Panc1 (cell line): ENCODE results near the gene MAGEA11. TPM values are rescaled to one million over a fixed set of nuclear protein-coding genes. Genes with fewer than 3 reads are reported as not detected.

Experiments
- ATAC-seq: fragments of 200-7000 bp; cut with Tn5 transposase; 2 replicates; pipeline ENCODE4 v1.9.1; 2020; ENCODE audit warnings: mild to moderate bottlenecking, moderate library complexity
- BruUV-seq: library from RNA; stranded (reverse); fragments of 400-500 nt; replicated peaks from 2 replicates; lab custom pipeline; 2021; lab: Mats Ljungman, UMichigan
- CTCF ChIA-PET: fragments of 300-600 bp; sonication (Branson Sonifier 250); formaldehyde crosslinking; loops from one replicate; lab custom pipeline; 2022; ENCODE audit warnings: antibody characterized with exemption; lab: Charles Lee
- POLR2A ChIA-PET: fragments of 300-600 bp; sonication (Branson Sonifier 250); formaldehyde crosslinking; loops from one replicate; lab custom pipeline; 2022; ENCODE audit warnings: antibody characterized with exemption; lab: Charles Lee
- DNase-seq: peaks from one replicate; pipeline ENCODE4 v3.0.0-alpha.2; 2010; ENCODE audit warnings: low read depth, low spot score
- H3K27ac ChIP-seq: 2 replicates; pipeline ENCODE4 v1.5.1; 2011; ENCODE audit warnings: mild to moderate bottlenecking, low read length, inconsistent platforms
- H3K27me3 ChIP-seq: fragments of 200-500 bp; sonication (Bioruptor generic); 2 replicates; pipeline ENCODE4 v1.6.0; 2014; ENCODE audit warnings: low read length, inconsistent platforms; ENCODE audit not compliant: control insufficient read depth, insufficient read depth
- H3K36me3 ChIP-seq: fragments of 200-500 bp; sonication (Bioruptor generic); 2 replicates; pipeline ENCODE4 v1.5.1; 2014; ENCODE audit warnings: inconsistent platforms, mild to moderate bottlenecking, low read length, moderate library complexity; ENCODE audit not compliant: control insufficient read depth, insufficient read depth
- H3K4me1 ChIP-seq: 2 replicates; pipeline ENCODE4 v1.5.1; 2011; ENCODE audit warnings: inconsistent platforms, mild to moderate bottlenecking, low read length, moderate library complexity; ENCODE audit not compliant: control insufficient read depth, insufficient read depth
- H3K4me3 ChIP-seq, 2 experiments: 2 replicates each; pipeline ENCODE4 v1.5.1; 2011 to 2012; ENCODE audit warnings: low read depth in 2 of 2, low read length in 2 of 2, mild to moderate bottlenecking in 2 of 2, inconsistent platforms in 1 of 2, moderate library complexity in 1 of 2
- H3K9me3 ChIP-seq: fragments of 200-500 bp; sonication (Bioruptor generic); 2 replicates; pipeline ENCODE4 v1.5.1; 2014; ENCODE audit warnings: low read depth, mild to moderate bottlenecking, inconsistent platforms, low read length, moderate library complexity; ENCODE audit not compliant: control insufficient read depth, insufficient read depth
- POLR2AphosphoS5 ChIP-seq: IDR thresholded peaks from 2 replicates; pipeline ENCODE4 v1.6.1; 2012; ENCODE audit warnings: mild to moderate bottlenecking, low read depth, low read length, moderate library complexity
- SIN3A ChIP-seq: IDR thresholded peaks from 2 replicates; pipeline ENCODE4 v1.6.1; 2012; ENCODE audit warnings: low read depth, mild to moderate bottlenecking, low read length, moderate library complexity, borderline replicate concordance; ENCODE audit not compliant: insufficient read depth
- TCF7L2 ChIP-seq: IDR thresholded peaks from 2 replicates; pipeline ENCODE4 v1.6.1; 2011; ENCODE audit warnings: mild to moderate bottlenecking, low read depth, low read length, inconsistent platforms
- in situ Hi-C: cut with HindIII; loops from 2 replicates; pipeline ENCODE4 v1.10.0; 2016; ENCODE audit warnings: low sequenced_read_pairs, low pct_unique_long_range_greater_than_20kb
- intact Hi-C: fragments of 100-400 bp; cut with micrococcal nuclease; formaldehyde crosslinking; loops from one replicate; pipeline ENCODE4 v1.10.0; 2022; ENCODE audit not compliant: unreplicated experiment
- total RNA-seq: library from RNA; stranded (reverse); gene quantifications from one replicate; pipeline ENCODE4 v1.2.1, GENCODE V29; 2021; ENCODE audit not compliant: unreplicated experiment
- TF ChIP-seq, protein P1 (sequence below), 2 experiments: IDR thresholded peaks; 2 replicates each; pipeline ENCODE4 v1.6.1; 2011 to 2012; ENCODE audit warnings: low read depth in 2 of 2, control low read depth in 1 of 2, low read length in 1 of 2, mild to moderate bottlenecking in 1 of 2, moderate library complexity in 1 of 2; ENCODE audit not compliant: insufficient read depth in 1 of 2
- TF ChIP-seq, protein P2 (sequence below): fragments of 450-650 bp; IDR thresholded peaks from 2 replicates; pipeline ENCODE4 v1.5.1; 2017; ENCODE audit warnings: mild to moderate bottlenecking

MAGEA11 gene
- total RNA-seq, 1 experiment from 2014 or later = not detected

DNA sequence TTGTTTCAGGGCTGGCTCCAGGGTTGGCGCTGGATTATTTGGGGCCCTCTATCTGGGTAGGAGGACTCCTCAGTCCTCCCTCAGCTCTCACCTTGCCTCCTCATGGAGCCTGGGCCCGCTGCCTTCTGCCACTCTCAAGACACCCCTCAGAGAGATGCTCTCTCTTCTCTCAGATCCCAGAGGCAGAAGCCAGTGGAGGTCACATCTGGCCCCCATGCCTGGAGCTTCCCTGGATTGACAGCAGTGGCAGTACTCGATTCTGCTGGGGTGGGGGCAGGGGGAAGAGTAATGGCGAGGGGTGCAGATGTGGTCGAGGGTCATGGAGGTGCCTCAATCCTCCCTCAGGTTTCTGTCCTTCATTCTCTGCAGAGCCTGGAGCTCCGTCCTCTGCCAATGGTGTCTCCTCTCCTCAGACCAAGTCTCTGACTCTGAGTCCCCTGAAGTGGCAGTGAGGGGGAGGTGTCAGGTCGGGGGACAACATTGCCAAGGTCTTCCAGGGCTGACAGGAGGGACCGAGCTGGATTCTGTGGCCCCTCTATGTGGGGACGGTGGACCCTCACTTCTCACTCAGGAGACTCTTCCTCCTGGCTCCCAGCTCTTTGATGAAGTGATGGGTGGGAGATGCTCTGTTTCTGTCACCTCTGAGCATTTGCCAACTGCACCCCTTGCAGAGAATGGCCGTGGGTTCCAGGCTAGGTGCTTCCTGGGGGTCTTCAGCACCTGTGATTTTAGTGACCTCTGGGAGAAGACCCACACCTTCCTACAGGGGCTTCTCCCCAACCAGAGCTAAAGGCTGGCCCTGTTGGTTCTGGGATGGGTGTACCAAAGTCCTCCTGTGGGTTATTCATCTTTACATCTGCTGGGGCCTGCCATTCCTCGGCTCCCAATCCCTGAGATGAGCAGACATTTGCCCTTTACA, 51.1 kb downstream of the MAGEA11 start:
- CTCF ChIA-PET = no interaction called here
- Histone ChIP-seq H3K4me3 (no peak overlapping the region), H3K9me3 (no peaks in the 10 kb centered on the region), H3K27ac (no peak overlapping the region), H3K4me1 (no peaks in the 10 kb centered on the region), H3K27me3 (peaks cover 6% of the 10 kb centered on the region; the same call in 1 of the 2 replicates), H3K36me3 (no peaks in the 10 kb centered on the region; the same call in 1 of the 2 replicates)
- POLR2A ChIA-PET = no interaction called here
- TF ChIP-seq, protein P1, sequence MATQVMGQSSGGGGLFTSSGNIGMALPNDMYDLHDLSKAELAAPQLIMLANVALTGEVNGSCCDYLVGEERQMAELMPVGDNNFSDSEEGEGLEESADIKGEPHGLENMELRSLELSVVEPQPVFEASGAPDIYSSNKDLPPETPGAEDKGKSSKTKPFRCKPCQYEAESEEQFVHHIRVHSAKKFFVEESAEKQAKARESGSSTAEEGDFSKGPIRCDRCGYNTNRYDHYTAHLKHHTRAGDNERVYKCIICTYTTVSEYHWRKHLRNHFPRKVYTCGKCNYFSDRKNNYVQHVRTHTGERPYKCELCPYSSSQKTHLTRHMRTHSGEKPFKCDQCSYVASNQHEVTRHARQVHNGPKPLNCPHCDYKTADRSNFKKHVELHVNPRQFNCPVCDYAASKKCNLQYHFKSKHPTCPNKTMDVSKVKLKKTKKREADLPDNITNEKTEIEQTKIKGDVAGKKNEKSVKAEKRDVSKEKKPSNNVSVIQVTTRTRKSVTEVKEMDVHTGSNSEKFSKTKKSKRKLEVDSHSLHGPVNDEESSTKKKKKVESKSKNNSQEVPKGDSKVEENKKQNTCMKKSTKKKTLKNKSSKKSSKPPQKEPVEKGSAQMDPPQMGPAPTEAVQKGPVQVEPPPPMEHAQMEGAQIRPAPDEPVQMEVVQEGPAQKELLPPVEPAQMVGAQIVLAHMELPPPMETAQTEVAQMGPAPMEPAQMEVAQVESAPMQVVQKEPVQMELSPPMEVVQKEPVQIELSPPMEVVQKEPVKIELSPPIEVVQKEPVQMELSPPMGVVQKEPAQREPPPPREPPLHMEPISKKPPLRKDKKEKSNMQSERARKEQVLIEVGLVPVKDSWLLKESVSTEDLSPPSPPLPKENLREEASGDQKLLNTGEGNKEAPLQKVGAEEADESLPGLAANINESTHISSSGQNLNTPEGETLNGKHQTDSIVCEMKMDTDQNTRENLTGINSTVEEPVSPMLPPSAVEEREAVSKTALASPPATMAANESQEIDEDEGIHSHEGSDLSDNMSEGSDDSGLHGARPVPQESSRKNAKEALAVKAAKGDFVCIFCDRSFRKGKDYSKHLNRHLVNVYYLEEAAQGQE (IDR thresholded peaks at IDR 0.05; ENCODE audit: insufficient read depth in 1 of 2, low read depth in 2 of 2, low read length in 1 of 2) = no peak
- TF ChIP-seq, protein P2, sequence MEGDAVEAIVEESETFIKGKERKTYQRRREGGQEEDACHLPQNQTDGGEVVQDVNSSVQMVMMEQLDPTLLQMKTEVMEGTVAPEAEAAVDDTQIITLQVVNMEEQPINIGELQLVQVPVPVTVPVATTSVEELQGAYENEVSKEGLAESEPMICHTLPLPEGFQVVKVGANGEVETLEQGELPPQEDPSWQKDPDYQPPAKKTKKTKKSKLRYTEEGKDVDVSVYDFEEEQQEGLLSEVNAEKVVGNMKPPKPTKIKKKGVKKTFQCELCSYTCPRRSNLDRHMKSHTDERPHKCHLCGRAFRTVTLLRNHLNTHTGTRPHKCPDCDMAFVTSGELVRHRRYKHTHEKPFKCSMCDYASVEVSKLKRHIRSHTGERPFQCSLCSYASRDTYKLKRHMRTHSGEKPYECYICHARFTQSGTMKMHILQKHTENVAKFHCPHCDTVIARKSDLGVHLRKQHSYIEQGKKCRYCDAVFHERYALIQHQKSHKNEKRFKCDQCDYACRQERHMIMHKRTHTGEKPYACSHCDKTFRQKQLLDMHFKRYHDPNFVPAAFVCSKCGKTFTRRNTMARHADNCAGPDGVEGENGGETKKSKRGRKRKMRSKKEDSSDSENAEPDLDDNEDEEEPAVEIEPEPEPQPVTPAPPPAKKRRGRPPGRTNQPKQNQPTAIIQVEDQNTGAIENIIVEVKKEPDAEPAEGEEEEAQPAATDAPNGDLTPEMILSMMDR = no peak
- TF ChIP-seq TCF7L2 (no peak), SIN3A (no peak), POLR2AphosphoS5 (no peak)
- DNase-seq (no peak), ATAC-seq (no peak)
- no TSS peak for BruUV-seq
- in situ Hi-C loops (no loop called here), intact Hi-C loops (no loop called here)

Other genes with a start within 250 kb of the MAGEA11 start
- gene IDS, start 206.8 kb upstream of the MAGEA11 start, total RNA-seq = 78.7 TPM
- gene EOLA1, start 171.0 kb upstream of the MAGEA11 start, total RNA-seq = 26.8 TPM
- not detected for gene HSFX3, start 162.1 kb upstream of the MAGEA11 start, total RNA-seq
- gene MAGEA9B, start 124.6 kb upstream of the MAGEA11 start, total RNA-seq = not detected
- 0.26 TPM for gene HSFX2, start 116.7 kb upstream of the MAGEA11 start, total RNA-seq
- 27.3 TPM for gene TMEM185A, start 80.3 kb upstream of the MAGEA11 start, total RNA-seq
- 1.0 TPM for gene HSFX1, start 62.0 kb downstream of the MAGEA11 start, total RNA-seq
- not detected for gene MAGEA9, start 69.9 kb downstream of the MAGEA11 start, total RNA-seq
- gene MAGEA8, start 169.1 kb downstream of the MAGEA11 start, total RNA-seq = not detected
- not detected for gene HSFX4, start 217.5 kb downstream of the MAGEA11 start, total RNA-seq
- 75.0 TPM for gene EOLA2, start 226.4 kb downstream of the MAGEA11 start, total RNA-seq